ENCODE results near the gene ATG14.
"Not testable (repeated sequence)": the region's sequence is repeated elsewhere in the genome, so short reads cannot be mapped to it uniquely, and the experiment has no call there.

The ATG14 gene

GRCh38 chr14:55352201-55352600 lies 59.4 kb downstream of the ATG14 start:
- no peak for DNase-seq (ENCODE audit: low read depth in 1 of 2, low spot score in 1 of 2)

GRCh38 chr14:55351111-55351510 lies 60.5 kb downstream of the ATG14 start:
- no peak for DNase-seq (ENCODE audit: low read depth in 1 of 2, low spot score in 1 of 2)

- DNase-seq (ENCODE audit: low read depth in 1 of 2, low spot score in 1 of 2), result no peak
Measured at GRCh38 chr14:55350461-55350860, 61.2 kb downstream of the ATG14 start.

GRCh38 chr14:55349565-55349964 lies 62.1 kb downstream of the ATG14 start:
- DNase-seq (ENCODE audit: low read depth in 1 of 2, low spot score in 1 of 2), result no peak

GRCh38 chr14:55348766-55349453 lies 62.7 kb downstream of the ATG14 start:
- DNase-seq (ENCODE audit: low read depth in 1 of 2, low spot score in 1 of 2), result no peak

- DNase-seq (ENCODE audit: low read depth in 1 of 2, low spot score in 1 of 2), result no peak
Measured at GRCh38 chr14:55347748-55348147, 63.9 kb downstream of the ATG14 start.

GRCh38 chr14:55347040-55347439 lies 64.6 kb downstream of the ATG14 start:
- no peak for DNase-seq (ENCODE audit: low read depth in 1 of 2, low spot score in 1 of 2)

GRCh38 chr14:55344582-55345163 lies 67.0 kb downstream of the ATG14 start:
- not testable (repeated sequence) for DNase-seq (ENCODE audit: low read depth in 1 of 2, low spot score in 1 of 2)

GRCh38 chr14:55341781-55342180 lies 69.8 kb downstream of the ATG14 start:
- DNase-seq (ENCODE audit: low read depth in 1 of 2, low spot score in 1 of 2), result no peak

- DNase-seq (ENCODE audit: low read depth in 1 of 2, low spot score in 1 of 2), result no peak
Measured at GRCh38 chr14:55340482-55340881, 71.1 kb downstream of the ATG14 start.

- DNase-seq (ENCODE audit: low read depth in 1 of 2, low spot score in 1 of 2), result no peak
Measured at GRCh38 chr14:55339770-55340169, 71.9 kb downstream of the ATG14 start.

- DNase-seq (ENCODE audit: low read depth in 1 of 2, low spot score in 1 of 2), result no peak
Measured at GRCh38 chr14:55336691-55337090, 74.9 kb downstream of the ATG14 start.

GRCh38 chr14:55336162-55336561 lies 75.5 kb downstream of the ATG14 start:
- DNase-seq (ENCODE audit: low read depth in 1 of 2, low spot score in 1 of 2), result no peak

GRCh38 chr14:55333711-55334485 lies 77.7 kb downstream of the ATG14 start:
- no peak for DNase-seq (ENCODE audit: low read depth in 1 of 2, low spot score in 1 of 2)

GRCh38 chr14:55332654-55333570 lies 78.7 kb downstream of the ATG14 start:
- DNase-seq (ENCODE audit: low read depth in 1 of 2, low spot score in 1 of 2), result no peak

GRCh38 chr14:55329999-55330710 lies 81.5 kb downstream of the ATG14 start:
- no peak for DNase-seq (ENCODE audit: low read depth in 1 of 2, low spot score in 1 of 2)

- no peak for DNase-seq (ENCODE audit: low read depth in 1 of 2, low spot score in 1 of 2)
Measured at GRCh38 chr14:55328317-55328716, 83.3 kb downstream of the ATG14 start.

- DNase-seq (ENCODE audit: low read depth in 1 of 2, low spot score in 1 of 2), result no peak
Measured at GRCh38 chr14:55327179-55327578, 84.5 kb downstream of the ATG14 start.

GRCh38 chr14:55324812-55325211 lies 86.8 kb downstream of the ATG14 start:
- no peak for DNase-seq (ENCODE audit: low read depth in 1 of 2, low spot score in 1 of 2)

- no peak for DNase-seq (ENCODE audit: low read depth in 1 of 2, low spot score in 1 of 2)
Measured at GRCh38 chr14:55323910-55324309, 87.7 kb downstream of the ATG14 start.

- no peak for DNase-seq (ENCODE audit: low read depth in 1 of 2, low spot score in 1 of 2)
Measured at GRCh38 chr14:55318694-55319093, 92.9 kb downstream of the ATG14 start.
